Measurements from ENCODE around the gene EVA1A.

DNA sequence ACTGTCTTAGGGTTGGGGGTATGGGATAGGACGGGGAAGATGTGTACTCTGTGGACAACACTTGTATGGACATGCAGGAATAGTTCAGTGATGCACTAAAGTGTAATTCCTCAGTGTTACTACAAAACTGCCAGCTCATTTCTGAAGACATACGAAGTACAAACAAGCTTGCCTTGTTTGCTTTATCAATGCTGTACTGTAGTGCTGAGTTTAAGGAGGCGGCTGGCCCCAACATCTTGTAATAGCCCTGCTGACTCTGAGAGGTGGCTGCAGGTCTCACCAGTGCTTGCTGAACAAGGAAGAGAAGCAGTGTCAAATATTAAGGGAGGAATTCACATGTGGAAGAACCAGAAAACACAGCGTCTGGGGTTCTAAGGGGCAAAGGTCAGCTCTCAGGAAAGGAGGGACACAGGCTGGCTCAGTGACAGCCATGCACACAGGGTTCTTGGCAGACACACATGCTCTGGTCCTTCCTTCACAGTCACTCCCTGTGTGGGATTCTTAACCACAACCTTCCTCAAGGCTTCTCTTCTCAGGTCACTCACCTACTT is 39.8 kb upstream of the EVA1A start:
- TF ChIP-seq, protein P1, sequence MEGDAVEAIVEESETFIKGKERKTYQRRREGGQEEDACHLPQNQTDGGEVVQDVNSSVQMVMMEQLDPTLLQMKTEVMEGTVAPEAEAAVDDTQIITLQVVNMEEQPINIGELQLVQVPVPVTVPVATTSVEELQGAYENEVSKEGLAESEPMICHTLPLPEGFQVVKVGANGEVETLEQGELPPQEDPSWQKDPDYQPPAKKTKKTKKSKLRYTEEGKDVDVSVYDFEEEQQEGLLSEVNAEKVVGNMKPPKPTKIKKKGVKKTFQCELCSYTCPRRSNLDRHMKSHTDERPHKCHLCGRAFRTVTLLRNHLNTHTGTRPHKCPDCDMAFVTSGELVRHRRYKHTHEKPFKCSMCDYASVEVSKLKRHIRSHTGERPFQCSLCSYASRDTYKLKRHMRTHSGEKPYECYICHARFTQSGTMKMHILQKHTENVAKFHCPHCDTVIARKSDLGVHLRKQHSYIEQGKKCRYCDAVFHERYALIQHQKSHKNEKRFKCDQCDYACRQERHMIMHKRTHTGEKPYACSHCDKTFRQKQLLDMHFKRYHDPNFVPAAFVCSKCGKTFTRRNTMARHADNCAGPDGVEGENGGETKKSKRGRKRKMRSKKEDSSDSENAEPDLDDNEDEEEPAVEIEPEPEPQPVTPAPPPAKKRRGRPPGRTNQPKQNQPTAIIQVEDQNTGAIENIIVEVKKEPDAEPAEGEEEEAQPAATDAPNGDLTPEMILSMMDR (IDR thresholded peaks at IDR 0.05), result no peak
- no peak for TF ChIP-seq EP300 (IDR thresholded peaks at IDR 0.05)
